Measurements from ENCODE around the gene NPTXR. TPM values are rescaled to one million over a fixed set of nuclear protein-coding genes. Genes with fewer than 3 reads are reported as not detected.

NPTXR gene
- total RNA-seq, 1 experiment from 2014 or later, result 10.4 TPM

DNA sequence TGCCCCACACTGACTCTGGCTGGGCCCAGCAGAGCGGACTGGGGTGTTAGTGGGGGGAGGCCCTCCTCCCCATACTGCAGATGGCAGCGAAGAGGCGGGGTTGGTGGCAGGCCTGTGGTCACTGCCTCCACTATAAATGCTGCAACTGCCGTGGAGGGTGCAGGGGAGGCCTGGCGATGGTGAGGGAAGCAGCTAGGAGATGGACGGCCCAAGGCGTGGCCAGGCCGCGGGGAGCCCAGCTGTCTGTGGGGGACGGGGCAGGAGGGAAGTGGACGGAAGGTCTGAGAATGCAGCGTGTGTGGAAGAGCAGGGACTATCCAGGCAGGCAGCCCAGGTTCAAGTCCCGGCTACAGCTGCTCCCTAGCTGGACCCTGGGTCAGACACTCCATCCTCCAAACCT is 68.2 kb downstream of the NPTXR start (continued):
- no peak for TF ChIP-seq FOXK1 (CRISPR knock-in tag; IDR thresholded peaks at IDR 0.05)
- no peak for TF ChIP-seq GTF2I (CRISPR knock-in tag; conservative IDR thresholded peaks at IDR 0.05)
- no peak for TF ChIP-seq JUN (CRISPR knock-in tag; IDR thresholded peaks at IDR 0.05)
- TF ChIP-seq ZNF671 (CRISPR knock-in tag; IDR thresholded peaks at IDR 0.05), result no peak
- no peak for TF ChIP-seq TP53 (CRISPR knock-in tag; IDR thresholded peaks at IDR 0.05)
- no peak for TF ChIP-seq SOX15 (CRISPR knock-in tag; IDR thresholded peaks at IDR 0.05)
- no peak for TF ChIP-seq ZNF317 (CRISPR knock-in tag; IDR thresholded peaks at IDR 0.05; ENCODE audit: borderline replicate concordance, low read depth)
- no peak for TF ChIP-seq EMX1 (CRISPR knock-in tag; IDR thresholded peaks at IDR 0.05)
- TF ChIP-seq, protein P1, sequence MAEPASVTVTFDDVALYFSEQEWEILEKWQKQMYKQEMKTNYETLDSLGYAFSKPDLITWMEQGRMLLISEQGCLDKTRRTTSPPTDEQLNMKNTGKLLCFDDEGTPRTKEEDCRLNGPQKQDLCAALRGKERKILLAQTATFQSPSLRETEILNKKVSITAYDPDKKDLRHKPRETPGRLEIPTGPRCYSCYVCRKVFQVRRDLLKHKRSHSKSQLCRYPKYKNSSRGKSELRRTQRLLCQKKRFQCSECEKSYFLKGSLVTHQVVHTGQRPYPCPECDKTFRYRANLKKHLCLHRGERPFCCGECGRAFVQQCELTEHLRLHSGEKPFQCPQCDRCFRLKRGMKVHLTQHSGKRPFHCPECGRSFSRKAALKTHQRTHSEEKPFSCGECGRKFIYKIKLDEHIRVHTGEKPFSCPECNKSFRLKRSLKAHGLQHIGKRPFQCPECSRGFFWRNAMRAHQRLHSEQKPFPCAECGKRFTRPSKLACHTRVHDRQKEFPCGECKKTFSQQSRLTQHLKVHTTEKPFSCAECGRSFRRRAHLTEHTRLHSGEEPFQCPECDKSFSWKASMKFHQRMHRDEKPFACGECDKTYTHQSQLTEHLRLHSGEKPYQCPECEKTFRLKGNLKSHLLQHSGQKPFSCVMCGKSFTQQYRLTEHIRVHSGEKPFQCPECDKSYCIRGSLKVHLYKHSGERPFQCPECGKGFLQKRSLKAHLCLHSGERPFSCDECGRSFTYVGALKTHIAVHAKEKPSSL (CRISPR knock-in tag; conservative IDR thresholded peaks at IDR 0.05), result no peak
- TF ChIP-seq ELF4 (CRISPR knock-in tag; IDR thresholded peaks at IDR 0.05; ENCODE audit: low read depth), result no peak
- TF ChIP-seq ZNF121 (CRISPR knock-in tag; IDR thresholded peaks at IDR 0.05), result no peak
- TF ChIP-seq OVOL2 (CRISPR knock-in tag; IDR thresholded peaks at IDR 0.05; ENCODE audit: borderline replicate concordance), result no peak
- TF ChIP-seq, protein P2, sequence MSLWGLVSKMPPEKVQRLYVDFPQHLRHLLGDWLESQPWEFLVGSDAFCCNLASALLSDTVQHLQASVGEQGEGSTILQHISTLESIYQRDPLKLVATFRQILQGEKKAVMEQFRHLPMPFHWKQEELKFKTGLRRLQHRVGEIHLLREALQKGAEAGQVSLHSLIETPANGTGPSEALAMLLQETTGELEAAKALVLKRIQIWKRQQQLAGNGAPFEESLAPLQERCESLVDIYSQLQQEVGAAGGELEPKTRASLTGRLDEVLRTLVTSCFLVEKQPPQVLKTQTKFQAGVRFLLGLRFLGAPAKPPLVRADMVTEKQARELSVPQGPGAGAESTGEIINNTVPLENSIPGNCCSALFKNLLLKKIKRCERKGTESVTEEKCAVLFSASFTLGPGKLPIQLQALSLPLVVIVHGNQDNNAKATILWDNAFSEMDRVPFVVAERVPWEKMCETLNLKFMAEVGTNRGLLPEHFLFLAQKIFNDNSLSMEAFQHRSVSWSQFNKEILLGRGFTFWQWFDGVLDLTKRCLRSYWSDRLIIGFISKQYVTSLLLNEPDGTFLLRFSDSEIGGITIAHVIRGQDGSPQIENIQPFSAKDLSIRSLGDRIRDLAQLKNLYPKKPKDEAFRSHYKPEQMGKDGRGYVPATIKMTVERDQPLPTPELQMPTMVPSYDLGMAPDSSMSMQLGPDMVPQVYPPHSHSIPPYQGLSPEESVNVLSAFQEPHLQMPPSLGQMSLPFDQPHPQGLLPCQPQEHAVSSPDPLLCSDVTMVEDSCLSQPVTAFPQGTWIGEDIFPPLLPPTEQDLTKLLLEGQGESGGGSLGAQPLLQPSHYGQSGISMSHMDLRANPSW (CRISPR knock-in tag; conservative IDR thresholded peaks at IDR 0.05; ENCODE audit: low read depth), result no peak

DNA sequence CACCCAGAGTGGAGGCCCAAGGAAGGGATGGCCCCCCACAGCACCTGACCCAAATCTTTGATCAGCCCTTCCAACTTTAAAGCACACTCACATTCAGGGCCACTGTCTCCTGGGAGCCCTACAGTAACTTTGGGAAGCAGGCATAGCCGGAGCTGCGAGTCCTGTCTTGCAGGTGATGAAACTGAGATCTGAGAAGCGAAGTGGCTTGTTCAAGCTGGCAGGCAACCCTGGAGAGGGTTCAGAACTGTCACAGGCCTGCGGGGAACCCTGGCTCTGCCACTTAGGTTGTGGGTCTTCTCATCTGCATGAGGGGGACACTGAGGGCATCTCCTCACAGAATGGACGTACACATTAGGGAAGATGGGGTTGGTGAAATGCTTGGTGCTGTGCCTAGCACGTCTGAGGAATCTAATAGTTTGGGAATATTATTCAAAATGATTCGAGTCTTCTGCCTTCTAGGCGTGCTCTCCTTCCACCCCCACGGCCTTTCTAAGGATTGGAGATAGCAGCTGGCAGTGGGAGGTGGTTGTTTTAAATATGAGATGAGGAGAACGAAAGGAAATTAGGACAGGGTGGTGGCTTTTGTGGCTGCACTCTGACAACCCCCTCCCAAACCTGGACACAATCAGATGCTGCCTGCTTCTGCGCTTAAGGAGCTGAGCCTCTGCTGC is 69.2 kb downstream of the NPTXR start:
- Mint-ChIP-seq H3K27me3 (ENCODE audit: low read depth) (no peaks in the 10 kb centered on the region), H3K4me1 (peaks cover 17% of the 10 kb centered on the region), H3K4me3 (no peak overlapping the region), H3K27ac (no peak overlapping the region), H3K9me3 (no peaks in the 10 kb centered on the region), H3K36me3 (no peaks in the 10 kb centered on the region)
- DNase-seq (ENCODE audit: low spot score) (no peak), ATAC-seq (no peak)
- TF ChIP-seq CREB1 (CRISPR knock-in tag; IDR thresholded peaks at IDR 0.05) (no peak), TEAD4 (CRISPR knock-in tag; IDR thresholded peaks at IDR 0.05) (no peak)
- TF ChIP-seq, protein P3, sequence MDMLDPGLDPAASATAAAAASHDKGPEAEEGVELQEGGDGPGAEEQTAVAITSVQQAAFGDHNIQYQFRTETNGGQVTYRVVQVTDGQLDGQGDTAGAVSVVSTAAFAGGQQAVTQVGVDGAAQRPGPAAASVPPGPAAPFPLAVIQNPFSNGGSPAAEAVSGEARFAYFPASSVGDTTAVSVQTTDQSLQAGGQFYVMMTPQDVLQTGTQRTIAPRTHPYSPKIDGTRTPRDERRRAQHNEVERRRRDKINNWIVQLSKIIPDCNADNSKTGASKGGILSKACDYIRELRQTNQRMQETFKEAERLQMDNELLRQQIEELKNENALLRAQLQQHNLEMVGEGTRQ (CRISPR knock-in tag; IDR thresholded peaks at IDR 0.05), result no peak
- TF ChIP-seq, protein P4, sequence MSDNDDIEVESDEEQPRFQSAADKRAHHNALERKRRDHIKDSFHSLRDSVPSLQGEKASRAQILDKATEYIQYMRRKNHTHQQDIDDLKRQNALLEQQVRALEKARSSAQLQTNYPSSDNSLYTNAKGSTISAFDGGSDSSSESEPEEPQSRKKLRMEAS (CRISPR knock-in tag; IDR thresholded peaks at IDR 0.05), result no peak
- TF ChIP-seq, protein P5, sequence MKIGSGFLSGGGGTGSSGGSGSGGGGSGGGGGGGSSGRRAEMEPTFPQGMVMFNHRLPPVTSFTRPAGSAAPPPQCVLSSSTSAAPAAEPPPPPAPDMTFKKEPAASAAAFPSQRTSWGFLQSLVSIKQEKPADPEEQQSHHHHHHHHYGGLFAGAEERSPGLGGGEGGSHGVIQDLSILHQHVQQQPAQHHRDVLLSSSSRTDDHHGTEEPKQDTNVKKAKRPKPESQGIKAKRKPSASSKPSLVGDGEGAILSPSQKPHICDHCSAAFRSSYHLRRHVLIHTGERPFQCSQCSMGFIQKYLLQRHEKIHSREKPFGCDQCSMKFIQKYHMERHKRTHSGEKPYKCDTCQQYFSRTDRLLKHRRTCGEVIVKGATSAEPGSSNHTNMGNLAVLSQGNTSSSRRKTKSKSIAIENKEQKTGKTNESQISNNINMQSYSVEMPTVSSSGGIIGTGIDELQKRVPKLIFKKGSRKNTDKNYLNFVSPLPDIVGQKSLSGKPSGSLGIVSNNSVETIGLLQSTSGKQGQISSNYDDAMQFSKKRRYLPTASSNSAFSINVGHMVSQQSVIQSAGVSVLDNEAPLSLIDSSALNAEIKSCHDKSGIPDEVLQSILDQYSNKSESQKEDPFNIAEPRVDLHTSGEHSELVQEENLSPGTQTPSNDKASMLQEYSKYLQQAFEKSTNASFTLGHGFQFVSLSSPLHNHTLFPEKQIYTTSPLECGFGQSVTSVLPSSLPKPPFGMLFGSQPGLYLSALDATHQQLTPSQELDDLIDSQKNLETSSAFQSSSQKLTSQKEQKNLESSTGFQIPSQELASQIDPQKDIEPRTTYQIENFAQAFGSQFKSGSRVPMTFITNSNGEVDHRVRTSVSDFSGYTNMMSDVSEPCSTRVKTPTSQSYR (CRISPR knock-in tag; IDR thresholded peaks at IDR 0.05), result no peak
- POLR2A ChIA-PET, result no interaction called here
- CTCF ChIA-PET, result interaction anchor here (1.5 to 2.1 kb wide), 3 partner anchors 9 to 89 kb away, joined by 3 to 9 read pairs (median 8); no protein-coding TSS in a partner anchor

All from WTC11 (cell line).